WTC11 (cell line): ENCODE measurements around the gene CACNA1E.

ENCODE experiments used
- CBFB ChIP-seq: sonication (generic); formaldehyde crosslinking; IDR thresholded peaks from 2 replicates; pipeline ENCODE4 v1.8.1; 2022; ENCODE audit warnings: mild to moderate bottlenecking, low read depth, missing genetic modification reagents
- CTCF ChIP-seq: fragments of 200-600 bp; IDR thresholded peaks from 2 replicates; pipeline ENCODE4 v1.8.0; 2022; ENCODE audit warnings: antibody characterized with exemption
- GRHL2 ChIP-seq: fragments of 250-450 bp; sonication (Bioruptor Pico); IDR thresholded peaks from 2 replicates; pipeline ENCODE4 v1.8.0; 2022; ENCODE audit warnings: mild to moderate bottlenecking, moderate library complexity; ENCODE audit not compliant: insufficient replicate concordance, severe bottlenecking
- JAZF1 ChIP-seq: fragments of 250-450 bp; sonication (Bioruptor Pico); IDR thresholded peaks from 2 replicates; pipeline ENCODE4 v1.9.0; 2021; ENCODE audit warnings: moderate library complexity, mild to moderate bottlenecking, inconsistent platforms
- JUN ChIP-seq: sonication (generic); formaldehyde crosslinking; IDR thresholded peaks from 2 replicates; pipeline ENCODE4 v1.8.0; 2023; ENCODE audit warnings: mild to moderate bottlenecking, missing genetic modification reagents
- MLX ChIP-seq: sonication (generic); formaldehyde crosslinking; IDR thresholded peaks from 2 replicates; pipeline ENCODE4 v1.8.1; 2023; ENCODE audit warnings: mild to moderate bottlenecking, missing genetic modification reagents, moderate library complexity
- NR2C2 ChIP-seq: sonication (generic); formaldehyde crosslinking; IDR thresholded peaks from 2 replicates; pipeline ENCODE4 v1.8.0; 2022; ENCODE audit warnings: mild to moderate bottlenecking, missing genetic modification reagents
- RELA ChIP-seq: sonication (generic); formaldehyde crosslinking; IDR thresholded peaks from 2 replicates; pipeline ENCODE4 v1.8.1; 2022; ENCODE audit warnings: missing genetic modification reagents, mild to moderate bottlenecking, borderline replicate concordance
- SP1 ChIP-seq: sonication (generic); formaldehyde crosslinking; conservative IDR thresholded peaks from 2 replicates; pipeline ENCODE4 v1.8.1; 2022; ENCODE audit warnings: missing genetic modification reagents
- TEAD4 ChIP-seq: sonication (generic); formaldehyde crosslinking; IDR thresholded peaks from 2 replicates; pipeline ENCODE4 v1.8.0; 2022; ENCODE audit warnings: mild to moderate bottlenecking, missing genetic modification reagents
- ZNF138 ChIP-seq: sonication (generic); formaldehyde crosslinking; conservative IDR thresholded peaks from 2 replicates; pipeline ENCODE4 v1.8.1; 2022; ENCODE audit warnings: mild to moderate bottlenecking, moderate library complexity, missing genetic modification reagents
- ZNF281 ChIP-seq: sonication (generic); formaldehyde crosslinking; IDR thresholded peaks from 2 replicates; pipeline ENCODE4 v1.8.0; 2023; ENCODE audit warnings: mild to moderate bottlenecking, missing genetic modification reagents
- TF ChIP-seq, protein P1 (sequence below): sonication (generic); formaldehyde crosslinking; IDR thresholded peaks from 2 replicates; pipeline ENCODE4 v1.8.1; 2022; ENCODE audit warnings: low read depth, missing genetic modification reagents, borderline replicate concordance

GRCh38 chr1:181711820-181712219 is 228.5 kb downstream of the CACNA1E start:
- TF ChIP-seq GRHL2 (no peak), CTCF (no peak), SP1 (CRISPR knock-in tag) (no peak), ZNF281 (no peak), MLX (CRISPR knock-in tag) (no peak), ZNF138 (CRISPR knock-in tag) (no peak), CBFB (CRISPR knock-in tag) (no peak), JAZF1 (CRISPR knock-in tag) (no peak), RELA (CRISPR knock-in tag) (no peak), NR2C2 (CRISPR knock-in tag) (no peak), TEAD4 (CRISPR knock-in tag) (no peak), JUN (CRISPR knock-in tag) (no peak)
- TF ChIP-seq, protein P1, sequence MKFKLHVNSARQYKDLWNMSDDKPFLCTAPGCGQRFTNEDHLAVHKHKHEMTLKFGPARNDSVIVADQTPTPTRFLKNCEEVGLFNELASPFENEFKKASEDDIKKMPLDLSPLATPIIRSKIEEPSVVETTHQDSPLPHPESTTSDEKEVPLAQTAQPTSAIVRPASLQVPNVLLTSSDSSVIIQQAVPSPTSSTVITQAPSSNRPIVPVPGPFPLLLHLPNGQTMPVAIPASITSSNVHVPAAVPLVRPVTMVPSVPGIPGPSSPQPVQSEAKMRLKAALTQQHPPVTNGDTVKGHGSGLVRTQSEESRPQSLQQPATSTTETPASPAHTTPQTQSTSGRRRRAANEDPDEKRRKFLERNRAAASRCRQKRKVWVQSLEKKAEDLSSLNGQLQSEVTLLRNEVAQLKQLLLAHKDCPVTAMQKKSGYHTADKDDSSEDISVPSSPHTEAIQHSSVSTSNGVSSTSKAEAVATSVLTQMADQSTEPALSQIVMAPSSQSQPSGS (CRISPR knock-in tag) = no peak
